Kidney epithelial cell (primary cell): ENCODE results near the gene USP17L24. TPM values are rescaled to one million over a fixed set of nuclear protein-coding genes. Genes with fewer than 3 reads are reported as not detected.
"Not testable (repeated sequence)": the region's sequence is repeated elsewhere in the genome, so short reads cannot be mapped to it uniquely, and the experiment has no call there.

Experiments used
- DNase-seq: peaks from one replicate; pipeline ENCODE4 v3.0.0-alpha.2; 2010; ENCODE audit warnings: low read depth
- H3K27me3 ChIP-seq: 2 replicates; pipeline ENCODE4 v1.6.0; 2011; ENCODE audit warnings: low read length; ENCODE audit not compliant: control insufficient read depth, insufficient read depth
- H3K36me3 ChIP-seq: 2 replicates; pipeline ENCODE4 v1.5.1; 2011; ENCODE audit warnings: low read length; ENCODE audit not compliant: control insufficient read depth, insufficient read depth
- H3K4me3 ChIP-seq: 2 replicates; pipeline ENCODE4 v1.5.1; 2011; ENCODE audit warnings: low read depth, mild to moderate bottlenecking, control low read depth, low read length
- total RNA-seq: library from RNA; depleted of rRNA; stranded (reverse); fragments of >200 nt; gene quantifications from 2 replicates; pipeline ENCODE4 v1.2.3, GENCODE V29; 2015

Gene USP17L24, protein sequence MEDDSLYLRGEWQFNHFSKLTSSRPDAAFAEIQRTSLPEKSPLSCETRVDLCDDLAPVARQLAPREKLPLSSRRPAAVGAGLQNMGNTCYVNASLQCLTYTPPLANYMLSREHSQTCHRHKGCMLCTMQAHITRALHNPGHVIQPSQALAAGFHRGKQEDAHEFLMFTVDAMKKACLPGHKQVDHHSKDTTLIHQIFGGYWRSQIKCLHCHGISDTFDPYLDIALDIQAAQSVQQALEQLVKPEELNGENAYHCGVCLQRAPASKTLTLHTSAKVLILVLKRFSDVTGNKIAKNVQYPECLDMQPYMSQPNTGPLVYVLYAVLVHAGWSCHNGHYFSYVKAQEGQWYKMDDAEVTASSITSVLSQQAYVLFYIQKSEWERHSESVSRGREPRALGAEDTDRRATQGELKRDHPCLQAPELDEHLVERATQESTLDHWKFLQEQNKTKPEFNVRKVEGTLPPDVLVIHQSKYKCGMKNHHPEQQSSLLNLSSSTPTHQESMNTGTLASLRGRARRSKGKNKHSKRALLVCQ
- not detected in 2 replicates for total RNA-seq

DNA sequence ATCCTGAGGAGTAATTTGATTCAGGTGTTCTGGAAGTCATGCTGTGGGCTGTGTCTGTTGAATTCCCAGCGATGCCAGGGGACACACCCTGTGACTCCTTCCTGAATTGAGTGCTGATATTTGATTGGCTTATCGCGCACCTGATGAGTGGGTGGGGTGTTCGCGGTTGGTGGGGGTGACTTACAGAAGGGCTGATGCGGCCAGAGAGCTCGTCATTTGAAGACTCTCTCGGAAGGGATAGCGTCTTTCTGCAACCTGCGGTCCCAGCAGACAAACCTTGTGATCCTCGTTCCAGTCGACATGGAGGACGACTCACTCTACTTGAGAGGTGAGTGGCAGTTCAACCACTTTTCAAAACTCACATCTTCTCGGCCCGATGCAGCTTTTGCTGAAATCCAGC is at the start of gene USP17L24:
TSS of gene USP17L24 (plus strand) at position 301 of the 400 bp plus-strand sequence. CDS start at position 301, 0 bp downstream.
- not testable (repeated sequence) for H3K36me3 ChIP-seq, H3K4me3 ChIP-seq, DNase-seq, H3K27me3 ChIP-seq

DNA sequence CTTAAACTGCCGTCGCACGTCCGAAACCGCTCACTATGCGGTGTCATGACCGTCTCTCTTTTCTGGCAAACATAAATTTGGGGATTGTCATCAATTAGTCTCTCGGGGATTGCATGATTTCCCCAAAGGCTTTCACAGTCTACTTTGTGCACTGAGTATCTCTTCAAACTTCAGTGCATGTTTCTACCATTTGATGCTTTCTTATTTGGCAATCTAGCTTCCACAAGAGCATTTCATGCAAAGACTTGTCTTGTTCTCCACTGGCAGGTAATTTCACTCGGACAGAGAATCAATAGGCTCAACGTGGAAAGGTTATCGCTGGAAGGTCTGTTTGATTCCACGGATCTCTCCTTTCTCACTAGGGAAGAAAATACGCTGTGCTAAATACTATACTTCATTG is 774 bp upstream of the USP17L24 start:
- not testable (repeated sequence) for H3K27me3 ChIP-seq, H3K36me3 ChIP-seq, DNase-seq, H3K4me3 ChIP-seq

DNA sequence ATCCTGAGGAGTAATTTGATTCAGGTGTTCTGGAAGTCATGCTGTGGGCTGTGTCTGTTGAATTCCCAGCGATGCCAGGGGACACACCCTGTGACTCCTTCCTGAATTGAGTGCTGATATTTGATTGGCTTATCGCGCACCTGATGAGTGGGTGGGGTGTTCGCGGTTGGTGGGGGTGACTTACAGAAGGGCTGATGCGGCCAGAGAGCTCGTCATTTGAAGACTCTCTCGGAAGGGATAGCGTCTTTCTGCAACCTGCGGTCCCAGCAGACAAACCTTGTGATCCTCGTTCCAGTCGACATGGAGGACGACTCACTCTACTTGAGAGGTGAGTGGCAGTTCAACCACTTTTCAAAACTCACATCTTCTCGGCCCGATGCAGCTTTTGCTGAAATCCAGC is 4.6 kb downstream of the USP17L24 start, which contains the start of gene USP17L25:
TSS of gene USP17L25 (plus strand) at position 301 of the 400 bp plus-strand sequence. CDS start at position 301, 0 bp downstream.
- H3K27me3 ChIP-seq, H3K4me3 ChIP-seq, DNase-seq: not testable (repeated sequence)

DNA sequence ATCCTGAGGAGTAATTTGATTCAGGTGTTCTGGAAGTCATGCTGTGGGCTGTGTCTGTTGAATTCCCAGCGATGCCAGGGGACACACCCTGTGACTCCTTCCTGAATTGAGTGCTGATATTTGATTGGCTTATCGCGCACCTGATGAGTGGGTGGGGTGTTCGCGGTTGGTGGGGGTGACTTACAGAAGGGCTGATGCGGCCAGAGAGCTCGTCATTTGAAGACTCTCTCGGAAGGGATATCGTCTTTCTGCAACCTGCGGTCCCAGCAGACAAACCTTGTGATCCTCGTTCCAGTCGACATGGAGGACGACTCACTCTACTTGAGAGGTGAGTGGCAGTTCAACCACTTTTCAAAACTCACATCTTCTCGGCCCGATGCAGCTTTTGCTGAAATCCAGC is 9.4 kb downstream of the USP17L24 start, which contains the start of gene USP17L26:
TSS of gene USP17L26 (plus strand) at position 301 of the 400 bp plus-strand sequence. CDS start at position 301, 0 bp downstream.
- not testable (repeated sequence) for H3K36me3 ChIP-seq, H3K27me3 ChIP-seq, DNase-seq, H3K4me3 ChIP-seq

More for the DNA sequence above, 4.6 kb downstream of the USP17L24 start, which contains the start of gene USP17L25:
- not testable (repeated sequence) for H3K36me3 ChIP-seq

DNA sequence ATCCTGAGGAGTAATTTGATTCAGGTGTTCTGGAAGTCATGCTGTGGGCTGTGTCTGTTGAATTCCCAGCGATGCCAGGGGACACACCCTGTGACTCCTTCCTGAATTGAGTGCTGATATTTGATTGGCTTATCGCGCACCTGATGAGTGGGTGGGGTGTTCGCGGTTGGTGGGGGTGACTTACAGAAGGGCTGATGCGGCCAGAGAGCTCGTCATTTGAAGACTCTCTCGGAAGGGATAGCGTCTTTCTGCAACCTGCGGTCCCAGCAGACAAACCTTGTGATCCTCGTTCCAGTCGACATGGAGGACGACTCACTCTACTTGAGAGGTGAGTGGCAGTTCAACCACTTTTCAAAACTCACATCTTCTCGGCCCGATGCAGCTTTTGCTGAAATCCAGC is 14.1 kb downstream of the USP17L24 start, which contains the start of gene USP17L5:
TSS of gene USP17L5 (plus strand) at position 301 of the 400 bp plus-strand sequence. CDS start at position 301, 0 bp downstream.
- H3K4me3 ChIP-seq, H3K27me3 ChIP-seq, H3K36me3 ChIP-seq, DNase-seq: not testable (repeated sequence)

DNA sequence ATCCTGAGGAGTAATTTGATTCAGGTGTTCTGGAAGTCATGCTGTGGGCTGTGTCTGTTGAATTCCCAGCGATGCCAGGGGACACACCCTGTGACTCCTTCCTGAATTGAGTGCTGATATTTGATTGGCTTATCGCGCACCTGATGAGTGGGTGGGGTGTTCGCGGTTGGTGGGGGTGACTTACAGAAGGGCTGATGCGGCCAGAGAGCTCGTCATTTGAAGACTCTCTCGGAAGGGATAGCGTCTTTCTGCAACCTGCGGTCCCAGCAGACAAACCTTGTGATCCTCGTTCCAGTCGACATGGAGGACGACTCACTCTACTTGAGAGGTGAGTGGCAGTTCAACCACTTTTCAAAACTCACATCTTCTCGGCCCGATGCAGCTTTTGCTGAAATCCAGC is 18.9 kb downstream of the USP17L24 start, which contains the start of gene USP17L27:
TSS of gene USP17L27 (plus strand) at position 301 of the 400 bp plus-strand sequence. CDS start at position 301, 0 bp downstream.
- not testable (repeated sequence) for DNase-seq, H3K4me3 ChIP-seq, H3K27me3 ChIP-seq, H3K36me3 ChIP-seq

DNA sequence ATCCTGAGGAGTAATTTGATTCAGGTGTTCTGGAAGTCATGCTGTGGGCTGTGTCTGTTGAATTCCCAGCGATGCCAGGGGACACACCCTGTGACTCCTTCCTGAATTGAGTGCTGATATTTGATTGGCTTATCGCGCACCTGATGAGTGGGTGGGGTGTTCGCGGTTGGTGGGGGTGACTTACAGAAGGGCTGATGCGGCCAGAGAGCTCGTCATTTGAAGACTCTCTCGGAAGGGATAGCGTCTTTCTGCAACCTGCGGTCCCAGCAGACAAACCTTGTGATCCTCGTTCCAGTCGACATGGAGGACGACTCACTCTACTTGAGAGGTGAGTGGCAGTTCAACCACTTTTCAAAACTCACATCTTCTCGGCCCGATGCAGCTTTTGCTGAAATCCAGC is 23.6 kb downstream of the USP17L24 start, which contains the start of gene USP17L28:
TSS of gene USP17L28 (plus strand) at position 301 of the 400 bp plus-strand sequence. CDS start at position 301, 0 bp downstream.
- H3K36me3 ChIP-seq, DNase-seq, H3K27me3 ChIP-seq, H3K4me3 ChIP-seq: not testable (repeated sequence)

DNA sequence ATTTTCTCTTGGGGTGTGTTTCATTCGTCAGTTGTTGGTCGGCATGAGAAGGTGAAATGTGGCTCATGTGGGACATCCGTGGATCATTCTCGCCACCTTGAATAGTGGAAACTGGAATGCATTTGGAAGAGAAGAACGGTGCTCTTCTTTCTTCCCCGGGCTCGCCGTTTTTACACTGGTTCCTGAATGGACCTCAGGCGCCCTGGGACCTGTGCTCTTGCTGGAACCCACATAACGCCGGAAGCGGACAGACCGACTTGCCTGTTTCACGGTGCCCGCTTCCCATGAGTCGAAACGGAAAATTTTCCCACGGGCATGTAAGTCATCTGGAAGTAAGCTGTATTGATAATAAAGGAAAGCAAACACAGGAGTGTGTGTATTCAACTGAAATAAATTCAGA is 25.9 kb downstream of the USP17L24 start:
- DNase-seq, H3K27me3 ChIP-seq, H3K36me3 ChIP-seq, H3K4me3 ChIP-seq: not testable (repeated sequence)

DNA sequence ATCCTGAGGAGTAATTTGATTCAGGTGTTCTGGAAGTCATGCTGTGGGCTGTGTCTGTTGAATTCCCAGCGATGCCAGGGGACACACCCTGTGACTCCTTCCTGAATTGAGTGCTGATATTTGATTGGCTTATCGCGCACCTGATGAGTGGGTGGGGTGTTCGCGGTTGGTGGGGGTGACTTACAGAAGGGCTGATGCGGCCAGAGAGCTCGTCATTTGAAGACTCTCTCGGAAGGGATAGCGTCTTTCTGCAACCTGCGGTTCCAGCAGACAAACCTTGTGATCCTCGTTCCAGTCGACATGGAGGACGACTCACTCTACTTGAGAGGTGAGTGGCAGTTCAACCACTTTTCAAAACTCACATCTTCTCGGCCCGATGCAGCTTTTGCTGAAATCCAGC is 28.4 kb downstream of the USP17L24 start, which contains the start of gene USP17L29:
TSS of gene USP17L29 (plus strand) at position 301 of the 400 bp plus-strand sequence. CDS start at position 301, 0 bp downstream.
- H3K27me3 ChIP-seq, H3K4me3 ChIP-seq, DNase-seq, H3K36me3 ChIP-seq: not testable (repeated sequence)

DNA sequence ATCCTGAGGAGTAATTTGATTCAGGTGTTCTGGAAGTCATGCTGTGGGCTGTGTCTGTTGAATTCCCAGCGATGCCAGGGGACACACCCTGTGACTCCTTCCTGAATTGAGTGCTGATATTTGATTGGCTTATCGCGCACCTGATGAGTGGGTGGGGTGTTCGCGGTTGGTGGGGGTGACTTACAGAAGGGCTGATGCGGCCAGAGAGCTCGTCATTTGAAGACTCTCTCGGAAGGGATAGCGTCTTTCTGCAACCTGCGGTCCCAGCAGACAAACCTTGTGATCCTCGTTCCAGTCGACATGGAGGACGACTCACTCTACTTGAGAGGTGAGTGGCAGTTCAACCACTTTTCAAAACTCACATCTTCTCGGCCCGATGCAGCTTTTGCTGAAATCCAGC is 37.9 kb downstream of the USP17L24 start, which contains the start of gene USP17L30:
TSS of gene USP17L30 (plus strand) at position 301 of the 400 bp plus-strand sequence. CDS start at position 301, 0 bp downstream.
- H3K27me3 ChIP-seq, DNase-seq, H3K4me3 ChIP-seq, H3K36me3 ChIP-seq: not testable (repeated sequence)

Other genes starting within 250 kb of the USP17L24 start
- not detected in 2 replicates for gene FAM90A26, start 154.8 kb upstream of the USP17L24 start, total RNA-seq
- not detected in 2 replicates for gene USP17L10, start 114.5 kb upstream of the USP17L24 start, total RNA-seq
- gene USP17L11, start 109.8 kb upstream of the USP17L24 start, total RNA-seq, result not detected in 2 replicates
- not detected in 2 replicates for gene USP17L12, start 105.0 kb upstream of the USP17L24 start, total RNA-seq
- not detected in 2 replicates for gene USP17L13, start 100.3 kb upstream of the USP17L24 start, total RNA-seq
- not detected in 2 replicates for gene USP17L15, start 90.8 kb upstream of the USP17L24 start, total RNA-seq
- not detected in 2 replicates for gene USP17L17, start 81.3 kb upstream of the USP17L24 start, total RNA-seq
- not detected in 2 replicates for gene USP17L18, start 76.5 kb upstream of the USP17L24 start, total RNA-seq
- not detected in 2 replicates for gene USP17L19, start 71.8 kb upstream of the USP17L24 start, total RNA-seq
- not detected in 2 replicates for gene USP17L20, start 67.0 kb upstream of the USP17L24 start, total RNA-seq
- not detected in 2 replicates for gene USP17L21, start 62.3 kb upstream of the USP17L24 start, total RNA-seq
- not detected in 2 replicates for gene USP17L22, start 57.5 kb upstream of the USP17L24 start, total RNA-seq
- gene USP17L25, start 4.7 kb downstream of the USP17L24 start, total RNA-seq, result not detected in 2 replicates
- gene USP17L26, start 9.5 kb downstream of the USP17L24 start, total RNA-seq, result not detected in 2 replicates
- gene USP17L5, start 14.2 kb downstream of the USP17L24 start, total RNA-seq, result not detected in 2 replicates
- gene USP17L27, start 19.0 kb downstream of the USP17L24 start, total RNA-seq, result not detected in 2 replicates
- not detected in 2 replicates for gene USP17L28, start 23.7 kb downstream of the USP17L24 start, total RNA-seq
- not detected in 2 replicates for gene USP17L29, start 28.5 kb downstream of the USP17L24 start, total RNA-seq
- not detected in 2 replicates for gene USP17L30, start 38.0 kb downstream of the USP17L24 start, total RNA-seq
- gene DEFB131A, start 119.2 kb downstream of the USP17L24 start, total RNA-seq, result not detected in 2 replicates